Panc1 (cell line): ENCODE data around the gene DYNLRB1. TPM values are rescaled to one million over a fixed set of nuclear protein-coding genes. Genes with fewer than 3 reads are reported as not detected.

Source experiments
- ATAC-seq: fragments of 200-7000 bp; cut with Tn5 transposase; 2 replicates; pipeline ENCODE4 v1.9.1; 2020; ENCODE audit warnings: mild to moderate bottlenecking, moderate library complexity
- BruUV-seq: library from RNA; stranded (reverse); fragments of 400-500 nt; replicated peaks from 2 replicates; lab custom pipeline; 2021; lab: Mats Ljungman, UMichigan
- CTCF ChIA-PET: fragments of 300-600 bp; sonication (Branson Sonifier 250); formaldehyde crosslinking; loops from one replicate; lab custom pipeline; 2022; ENCODE audit warnings: antibody characterized with exemption; lab: Charles Lee
- POLR2A ChIA-PET: fragments of 300-600 bp; sonication (Branson Sonifier 250); formaldehyde crosslinking; loops from one replicate; lab custom pipeline; 2022; ENCODE audit warnings: antibody characterized with exemption; lab: Charles Lee
- DNase-seq: peaks from one replicate; pipeline ENCODE4 v3.0.0-alpha.2; 2010; ENCODE audit warnings: low read depth, low spot score
- H3K27ac ChIP-seq: 2 replicates; pipeline ENCODE4 v1.5.1; 2011; ENCODE audit warnings: mild to moderate bottlenecking, low read length, inconsistent platforms
- H3K27me3 ChIP-seq: fragments of 200-500 bp; sonication (Bioruptor generic); 2 replicates; pipeline ENCODE4 v1.6.0; 2014; ENCODE audit warnings: low read length, inconsistent platforms; ENCODE audit not compliant: control insufficient read depth, insufficient read depth
- H3K36me3 ChIP-seq: fragments of 200-500 bp; sonication (Bioruptor generic); 2 replicates; pipeline ENCODE4 v1.5.1; 2014; ENCODE audit warnings: inconsistent platforms, mild to moderate bottlenecking, low read length, moderate library complexity; ENCODE audit not compliant: control insufficient read depth, insufficient read depth
- H3K4me1 ChIP-seq: 2 replicates; pipeline ENCODE4 v1.5.1; 2011; ENCODE audit warnings: inconsistent platforms, mild to moderate bottlenecking, low read length, moderate library complexity; ENCODE audit not compliant: control insufficient read depth, insufficient read depth
- H3K4me3 ChIP-seq, 2 experiments: 2 replicates each; pipeline ENCODE4 v1.5.1; 2011 to 2012; ENCODE audit warnings: low read depth in 2 of 2, low read length in 2 of 2, mild to moderate bottlenecking in 2 of 2, inconsistent platforms in 1 of 2, moderate library complexity in 1 of 2
- H3K9me3 ChIP-seq: fragments of 200-500 bp; sonication (Bioruptor generic); 2 replicates; pipeline ENCODE4 v1.5.1; 2014; ENCODE audit warnings: low read depth, mild to moderate bottlenecking, inconsistent platforms, low read length, moderate library complexity; ENCODE audit not compliant: control insufficient read depth, insufficient read depth
- POLR2AphosphoS5 ChIP-seq: IDR thresholded peaks from 2 replicates; pipeline ENCODE4 v1.6.1; 2012; ENCODE audit warnings: mild to moderate bottlenecking, low read depth, low read length, moderate library complexity
- SIN3A ChIP-seq: IDR thresholded peaks from 2 replicates; pipeline ENCODE4 v1.6.1; 2012; ENCODE audit warnings: low read depth, mild to moderate bottlenecking, low read length, moderate library complexity, borderline replicate concordance; ENCODE audit not compliant: insufficient read depth
- TCF7L2 ChIP-seq: IDR thresholded peaks from 2 replicates; pipeline ENCODE4 v1.6.1; 2011; ENCODE audit warnings: mild to moderate bottlenecking, low read depth, low read length, inconsistent platforms
- in situ Hi-C: cut with HindIII; loops from 2 replicates; pipeline ENCODE4 v1.10.0; 2016; ENCODE audit warnings: low sequenced_read_pairs, low pct_unique_long_range_greater_than_20kb
- intact Hi-C: fragments of 100-400 bp; cut with micrococcal nuclease; formaldehyde crosslinking; loops from one replicate; pipeline ENCODE4 v1.10.0; 2022; ENCODE audit not compliant: unreplicated experiment
- total RNA-seq: library from RNA; stranded (reverse); gene quantifications from one replicate; pipeline ENCODE4 v1.2.1, GENCODE V29; 2021; ENCODE audit not compliant: unreplicated experiment
- TF ChIP-seq, protein P1 (sequence below): fragments of 450-650 bp; IDR thresholded peaks from 2 replicates; pipeline ENCODE4 v1.5.1; 2017; ENCODE audit warnings: mild to moderate bottlenecking
- TF ChIP-seq, protein P2 (sequence below), 2 experiments: IDR thresholded peaks; 2 replicates each; pipeline ENCODE4 v1.6.1; 2011 to 2012; ENCODE audit warnings: low read depth in 2 of 2, control low read depth in 1 of 2, low read length in 1 of 2, mild to moderate bottlenecking in 1 of 2, moderate library complexity in 1 of 2; ENCODE audit not compliant: insufficient read depth in 1 of 2

The DYNLRB1 gene
- total RNA-seq, 1 experiment from 2014 or later, result 155 TPM

DNA sequence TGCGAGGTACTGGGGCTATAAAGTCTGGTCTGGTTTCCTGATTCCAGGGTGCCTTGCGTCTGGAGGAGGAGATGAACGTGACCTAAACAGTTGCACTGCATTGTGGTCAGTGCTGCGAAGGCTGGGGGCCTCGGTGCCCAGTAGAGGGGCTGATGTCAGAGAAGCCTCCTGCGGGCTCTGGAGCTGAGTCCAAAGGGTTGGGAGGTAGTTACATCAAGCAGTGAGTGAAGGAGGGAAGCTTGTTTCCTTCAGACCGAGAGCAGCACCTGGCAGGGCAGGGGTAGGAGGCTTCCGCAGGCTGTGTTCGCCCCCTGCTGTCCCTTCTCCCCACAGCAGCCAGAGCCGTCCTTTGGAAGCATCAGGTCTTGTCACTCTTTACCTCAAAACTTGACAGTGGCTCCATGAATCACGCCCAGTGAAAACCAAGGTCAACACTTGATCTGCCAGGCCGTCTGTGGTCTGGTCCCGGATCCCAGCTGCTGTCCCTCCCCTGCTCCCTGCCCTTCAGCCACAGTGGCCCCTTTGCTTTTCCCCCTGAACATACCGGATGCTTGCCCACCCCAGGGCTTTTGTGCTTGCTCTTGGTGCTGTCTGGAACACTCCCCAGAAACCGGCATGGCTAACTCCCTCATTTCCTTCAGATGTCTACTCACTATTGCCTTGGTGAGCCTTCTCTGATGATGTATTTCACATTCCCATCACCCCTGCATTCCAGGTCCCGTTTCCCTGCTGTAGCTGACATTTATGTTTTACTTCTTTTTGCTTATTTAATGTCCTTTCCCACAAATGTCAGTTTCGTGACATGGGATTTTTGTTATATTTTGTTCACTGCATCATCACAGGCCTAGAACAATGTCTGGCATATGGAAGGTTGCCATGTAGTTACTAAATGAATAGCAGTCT is 7.0 kb downstream of the DYNLRB1 start:
- in situ Hi-C loops, result no loop called here
- POLR2A ChIA-PET, result interaction anchor here (0.9 kb wide), 1 partner anchor 411 kb away, joined by 3 read pairs; no protein-coding TSS in a partner anchor
- ATAC-seq (peak; percentile 79), DNase-seq (no peak)
- TF ChIP-seq, protein P1, sequence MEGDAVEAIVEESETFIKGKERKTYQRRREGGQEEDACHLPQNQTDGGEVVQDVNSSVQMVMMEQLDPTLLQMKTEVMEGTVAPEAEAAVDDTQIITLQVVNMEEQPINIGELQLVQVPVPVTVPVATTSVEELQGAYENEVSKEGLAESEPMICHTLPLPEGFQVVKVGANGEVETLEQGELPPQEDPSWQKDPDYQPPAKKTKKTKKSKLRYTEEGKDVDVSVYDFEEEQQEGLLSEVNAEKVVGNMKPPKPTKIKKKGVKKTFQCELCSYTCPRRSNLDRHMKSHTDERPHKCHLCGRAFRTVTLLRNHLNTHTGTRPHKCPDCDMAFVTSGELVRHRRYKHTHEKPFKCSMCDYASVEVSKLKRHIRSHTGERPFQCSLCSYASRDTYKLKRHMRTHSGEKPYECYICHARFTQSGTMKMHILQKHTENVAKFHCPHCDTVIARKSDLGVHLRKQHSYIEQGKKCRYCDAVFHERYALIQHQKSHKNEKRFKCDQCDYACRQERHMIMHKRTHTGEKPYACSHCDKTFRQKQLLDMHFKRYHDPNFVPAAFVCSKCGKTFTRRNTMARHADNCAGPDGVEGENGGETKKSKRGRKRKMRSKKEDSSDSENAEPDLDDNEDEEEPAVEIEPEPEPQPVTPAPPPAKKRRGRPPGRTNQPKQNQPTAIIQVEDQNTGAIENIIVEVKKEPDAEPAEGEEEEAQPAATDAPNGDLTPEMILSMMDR, result peak; percentile 88
- no peak for TF ChIP-seq TCF7L2
- Histone ChIP-seq H3K4me1 (peaks cover 51% of the 10 kb centered on the region), H3K9me3 (no peaks in the 10 kb centered on the region), H3K36me3 (peaks cover 6% of the 10 kb centered on the region; the same call in 1 of the 2 replicates), H3K27ac (peak overlapping the region; percentile 71), H3K4me3 (peak overlapping the region in 1 of 2 experiments; percentile 32; a peak in 3 of 4 replicates), H3K27me3 (no peaks in the 10 kb centered on the region)
- intact Hi-C loops, result loop anchor here (2.0 kb wide), 1 partner anchor 210 kb away; no protein-coding TSS in a partner anchor
- CTCF ChIA-PET, result interaction anchor here (0.6 to 2.0 kb wide), 3 partner anchors 211 to 451 kb away, joined by 3 to 33 read pairs (median 3); no protein-coding TSS in a partner anchor
- BruUV-seq, result no TSS peak

DNA sequence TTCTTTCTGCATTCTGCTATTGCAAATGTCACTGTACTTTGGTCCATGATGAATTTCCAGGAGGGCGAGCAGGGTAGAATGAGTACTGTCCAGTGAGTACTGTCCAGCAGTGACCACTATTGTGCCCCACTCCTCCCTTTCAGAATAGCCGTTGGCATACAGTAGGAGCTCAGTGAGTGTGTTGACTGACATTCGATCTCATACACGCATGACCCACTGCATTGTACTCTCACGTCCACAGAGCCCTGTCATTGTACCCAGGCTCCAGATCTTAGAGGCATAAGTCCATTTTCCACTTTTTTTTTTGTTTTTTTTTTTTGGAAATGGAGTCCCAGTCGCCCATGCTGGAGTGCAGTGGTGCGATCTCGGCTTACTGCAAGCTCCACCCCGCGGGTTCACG is 8.2 kb downstream of the DYNLRB1 start:
- H3K9me3 ChIP-seq, result no peaks in the 10 kb centered on the region
- H3K27ac ChIP-seq, result peak overlapping the region; percentile 21; the same call in 1 of the 2 replicates
- no peak overlapping the region for H3K4me3 ChIP-seq
- ChIA-PET POLR2A (no interaction called here), CTCF (interaction anchor here (0.8 kb wide), 1 partner anchor 212 kb away, joined by 3 read pairs; no protein-coding TSS in a partner anchor)
- peaks cover 49% of the 10 kb centered on the region for H3K4me1 ChIP-seq
- in situ Hi-C loops (no loop called here), intact Hi-C loops (no loop called here)
- H3K27me3 ChIP-seq, result no peaks in the 10 kb centered on the region
- ATAC-seq, result no peak
- no peak for DNase-seq
- TF ChIP-seq, protein P2, sequence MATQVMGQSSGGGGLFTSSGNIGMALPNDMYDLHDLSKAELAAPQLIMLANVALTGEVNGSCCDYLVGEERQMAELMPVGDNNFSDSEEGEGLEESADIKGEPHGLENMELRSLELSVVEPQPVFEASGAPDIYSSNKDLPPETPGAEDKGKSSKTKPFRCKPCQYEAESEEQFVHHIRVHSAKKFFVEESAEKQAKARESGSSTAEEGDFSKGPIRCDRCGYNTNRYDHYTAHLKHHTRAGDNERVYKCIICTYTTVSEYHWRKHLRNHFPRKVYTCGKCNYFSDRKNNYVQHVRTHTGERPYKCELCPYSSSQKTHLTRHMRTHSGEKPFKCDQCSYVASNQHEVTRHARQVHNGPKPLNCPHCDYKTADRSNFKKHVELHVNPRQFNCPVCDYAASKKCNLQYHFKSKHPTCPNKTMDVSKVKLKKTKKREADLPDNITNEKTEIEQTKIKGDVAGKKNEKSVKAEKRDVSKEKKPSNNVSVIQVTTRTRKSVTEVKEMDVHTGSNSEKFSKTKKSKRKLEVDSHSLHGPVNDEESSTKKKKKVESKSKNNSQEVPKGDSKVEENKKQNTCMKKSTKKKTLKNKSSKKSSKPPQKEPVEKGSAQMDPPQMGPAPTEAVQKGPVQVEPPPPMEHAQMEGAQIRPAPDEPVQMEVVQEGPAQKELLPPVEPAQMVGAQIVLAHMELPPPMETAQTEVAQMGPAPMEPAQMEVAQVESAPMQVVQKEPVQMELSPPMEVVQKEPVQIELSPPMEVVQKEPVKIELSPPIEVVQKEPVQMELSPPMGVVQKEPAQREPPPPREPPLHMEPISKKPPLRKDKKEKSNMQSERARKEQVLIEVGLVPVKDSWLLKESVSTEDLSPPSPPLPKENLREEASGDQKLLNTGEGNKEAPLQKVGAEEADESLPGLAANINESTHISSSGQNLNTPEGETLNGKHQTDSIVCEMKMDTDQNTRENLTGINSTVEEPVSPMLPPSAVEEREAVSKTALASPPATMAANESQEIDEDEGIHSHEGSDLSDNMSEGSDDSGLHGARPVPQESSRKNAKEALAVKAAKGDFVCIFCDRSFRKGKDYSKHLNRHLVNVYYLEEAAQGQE (IDR thresholded peaks at IDR 0.05; ENCODE audit: insufficient read depth in 1 of 2, low read depth in 2 of 2, low read length in 1 of 2), result no peak
- TF ChIP-seq, protein P1, result no peak
- TF ChIP-seq POLR2AphosphoS5 (no peak), SIN3A (no peak), TCF7L2 (no peak)
- BruUV-seq, result no TSS peak
- H3K36me3 ChIP-seq, result peaks cover 12% of the 10 kb centered on the region; the same call in 1 of the 2 replicates
